ENCODE data around the gene PUDP.

PUDP gene

DNA sequence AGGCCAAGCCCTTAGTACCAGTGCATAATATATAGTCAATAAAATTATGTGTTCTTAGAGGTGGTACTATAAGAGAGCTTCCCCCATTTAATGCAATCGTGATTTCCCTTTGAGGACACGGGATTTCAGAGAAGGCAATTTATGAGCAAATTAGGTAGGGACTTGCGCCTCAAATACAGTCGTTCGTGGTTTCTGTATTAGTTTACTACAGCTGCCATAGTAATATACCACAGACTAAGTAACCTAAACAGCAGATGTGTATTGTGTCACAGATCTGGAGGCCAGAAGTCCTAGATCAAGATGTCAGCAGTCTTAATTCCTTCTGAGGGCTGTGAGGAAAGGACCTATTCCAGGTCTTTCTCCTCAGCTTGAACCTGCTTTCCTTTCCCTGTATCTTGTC lies 1.5 kb upstream of the PUDP start:
- DNase-seq: no peak
- in situ Hi-C loops (cut with MboI; ENCODE audit: low pct_unique_long_range_greater_than_20kb, low sequenced_read_pairs): no loop called here

DNA sequence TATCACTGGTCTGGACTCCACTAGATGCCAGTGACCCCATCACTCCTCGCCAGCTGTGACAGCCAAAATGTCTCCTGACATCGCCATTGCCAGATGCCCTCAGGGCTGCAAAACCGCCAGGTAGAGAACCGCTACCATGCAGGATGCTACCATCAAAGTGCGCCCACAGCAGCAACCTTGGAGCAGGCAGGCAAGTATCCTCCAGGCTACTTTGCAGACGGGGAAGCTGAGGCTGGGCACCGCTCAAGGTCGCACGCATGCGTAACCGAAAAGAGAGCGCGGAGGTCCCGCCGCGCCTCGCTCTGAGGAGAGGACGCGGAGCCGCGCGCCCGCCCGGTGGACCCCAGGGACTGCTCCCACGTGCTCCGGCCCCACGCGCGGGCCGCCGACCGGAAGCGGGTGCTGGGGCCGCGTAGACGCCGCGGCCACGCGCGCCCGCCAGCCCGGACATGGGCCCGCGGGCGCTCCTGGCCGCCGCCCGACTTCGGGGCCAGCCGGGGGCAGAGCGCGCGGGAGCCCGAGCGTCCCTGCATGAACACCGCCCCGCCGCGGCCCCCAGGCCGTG lies 458 bp downstream of the PUDP start, which contains the start of gene STS:
Gene STS (plus strand): TSS at position 300 of the 565 bp plus-strand sequence. CDS start 105,488 bp downstream, outside the sequence.
- DNase-seq: peak; percentile 50
- in situ Hi-C loops (cut with MboI; ENCODE audit: low pct_unique_long_range_greater_than_20kb, low sequenced_read_pairs): no loop called here

DNA sequence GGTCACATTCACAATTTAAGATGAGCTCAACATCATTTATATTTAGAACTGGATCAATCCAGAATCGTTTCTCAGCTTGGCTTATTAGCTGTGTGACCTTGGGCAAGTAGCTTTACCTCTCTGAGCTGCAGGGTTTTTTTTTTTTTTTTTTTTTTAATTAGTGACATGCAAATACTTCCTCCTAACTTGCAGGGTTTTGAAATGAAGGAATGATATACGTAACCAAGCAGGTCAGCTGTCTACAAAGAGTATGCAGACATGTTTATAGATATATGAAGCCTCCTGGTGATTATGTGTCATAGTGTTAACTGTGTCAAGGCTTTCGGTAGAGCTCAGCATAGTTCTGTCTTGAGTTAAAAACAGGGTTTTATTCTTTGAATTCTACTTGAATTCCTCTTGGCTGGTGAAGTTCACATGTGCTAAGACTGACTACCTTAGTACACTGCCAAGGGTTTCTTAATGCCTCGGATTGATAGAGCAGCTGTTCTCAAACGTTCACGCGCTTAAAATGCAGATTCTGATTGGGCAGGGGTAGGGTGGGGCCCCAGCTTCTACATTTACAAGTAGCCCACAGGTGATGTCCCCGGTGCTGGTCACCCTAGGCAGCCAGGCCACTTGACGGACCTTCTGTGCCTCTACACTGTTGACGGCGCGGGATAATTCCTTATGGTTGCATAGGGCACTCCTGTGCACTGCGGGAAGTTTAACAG lies 1.1 kb downstream of the PUDP start:
- in situ Hi-C loops (cut with MboI; ENCODE audit: low pct_unique_long_range_greater_than_20kb, low sequenced_read_pairs): no loop called here
- no peak for DNase-seq

DNA sequence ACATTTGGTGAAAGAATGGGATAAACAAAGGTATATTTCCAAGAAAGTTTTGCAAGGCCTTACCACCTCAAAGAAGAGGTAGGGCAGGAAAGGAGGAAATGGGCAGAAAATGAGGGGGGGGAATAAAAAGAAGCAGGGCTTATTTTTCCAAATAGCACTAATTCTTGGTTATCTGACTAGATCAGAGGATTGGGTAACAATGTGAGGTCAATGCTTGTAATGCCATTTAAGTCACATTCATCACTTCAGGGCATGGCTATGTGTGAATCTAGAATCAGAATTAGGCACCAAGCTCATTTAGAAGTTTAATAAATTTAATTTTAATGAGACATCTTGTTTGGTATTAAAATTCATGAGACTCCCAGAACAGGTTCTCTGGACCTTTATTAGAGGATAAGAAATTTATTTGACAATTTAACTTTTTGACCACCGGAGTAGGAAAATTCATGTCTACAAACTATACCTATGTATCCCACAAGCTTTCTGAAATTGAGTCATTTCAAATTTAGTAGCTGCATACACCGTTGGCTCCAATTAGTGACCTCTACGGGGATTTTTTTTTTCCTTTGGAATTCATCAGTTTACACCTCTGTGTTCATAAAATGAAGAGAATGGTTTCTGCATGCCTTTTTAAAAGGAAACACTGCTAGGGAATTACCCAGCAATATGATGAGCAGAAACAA lies 1.8 kb downstream of the PUDP start:
- peak; percentile 14 for DNase-seq
- in situ Hi-C loops (cut with MboI; ENCODE audit: low pct_unique_long_range_greater_than_20kb, low sequenced_read_pairs): no loop called here

DNA sequence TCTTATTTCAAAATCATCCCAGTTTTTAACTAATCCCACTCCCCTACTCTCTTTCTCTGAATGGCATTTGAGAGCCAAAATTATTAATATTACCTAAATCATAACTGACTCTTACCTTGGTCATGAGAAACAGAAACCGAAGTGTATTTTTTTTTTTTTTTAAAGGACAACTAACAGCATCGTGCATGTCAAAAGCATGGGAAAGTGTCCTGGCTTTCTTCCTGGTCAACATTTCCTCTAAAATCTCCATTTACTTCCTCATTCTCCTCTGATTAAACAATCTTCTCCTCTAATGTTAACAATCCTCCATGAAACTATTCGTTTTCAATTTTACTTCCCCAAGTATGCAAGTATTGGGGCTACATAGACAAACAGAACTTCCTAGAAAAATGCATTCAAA lies 2.5 kb downstream of the PUDP start:
- peak; percentile 17 for DNase-seq
- in situ Hi-C loops (cut with MboI; ENCODE audit: low pct_unique_long_range_greater_than_20kb, low sequenced_read_pairs): no loop called here

DNA sequence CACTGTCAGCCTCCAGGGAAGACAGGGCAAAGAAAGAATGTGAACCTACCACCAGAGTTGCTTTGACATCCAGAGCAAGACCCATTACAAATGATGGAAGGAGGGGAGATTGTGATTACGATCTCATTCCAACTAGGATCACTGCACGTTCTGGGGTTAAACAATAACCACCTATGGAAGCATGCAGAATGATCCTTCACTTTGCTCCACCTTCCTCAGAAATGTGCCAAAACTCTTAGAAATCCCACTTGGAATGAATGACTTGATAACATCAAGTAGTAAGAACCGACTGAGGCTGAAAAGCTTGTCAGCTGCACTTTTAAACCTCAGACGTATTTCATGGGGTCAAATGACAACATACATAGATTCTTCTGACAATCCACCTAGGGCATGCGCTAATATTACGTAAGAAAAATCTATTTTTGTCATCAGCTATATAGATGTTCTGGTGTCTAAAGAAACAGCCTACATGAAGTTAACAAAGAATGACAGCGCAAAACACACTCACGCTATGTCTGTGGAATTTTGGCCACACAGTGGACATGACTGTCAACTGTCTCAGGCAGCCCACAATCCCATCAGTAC lies 3.9 kb downstream of the PUDP start:
- in situ Hi-C loops (cut with MboI; ENCODE audit: low pct_unique_long_range_greater_than_20kb, low sequenced_read_pairs): no loop called here
- DNase-seq: no peak

DNA sequence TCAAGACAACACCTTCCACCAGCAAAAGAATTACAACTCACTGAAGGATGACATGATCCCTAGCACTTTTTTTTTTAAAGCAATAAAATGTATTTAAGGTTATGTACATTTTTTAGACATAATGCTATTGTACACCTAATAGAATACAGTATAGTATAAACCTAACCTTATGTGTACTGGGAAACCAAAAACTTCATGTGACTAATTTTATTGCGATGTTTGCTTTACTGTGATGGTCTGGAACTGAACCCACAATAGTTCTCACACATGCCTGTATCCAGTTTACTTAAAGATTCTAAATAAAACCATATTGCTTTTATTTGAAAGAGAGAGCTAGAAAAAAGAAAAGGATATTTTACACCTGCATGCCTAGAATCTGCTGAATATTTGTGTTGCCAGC lies 4.9 kb downstream of the PUDP start:
- DNase-seq: no peak
- in situ Hi-C loops (cut with MboI; ENCODE audit: low pct_unique_long_range_greater_than_20kb, low sequenced_read_pairs): no loop called here

DNA sequence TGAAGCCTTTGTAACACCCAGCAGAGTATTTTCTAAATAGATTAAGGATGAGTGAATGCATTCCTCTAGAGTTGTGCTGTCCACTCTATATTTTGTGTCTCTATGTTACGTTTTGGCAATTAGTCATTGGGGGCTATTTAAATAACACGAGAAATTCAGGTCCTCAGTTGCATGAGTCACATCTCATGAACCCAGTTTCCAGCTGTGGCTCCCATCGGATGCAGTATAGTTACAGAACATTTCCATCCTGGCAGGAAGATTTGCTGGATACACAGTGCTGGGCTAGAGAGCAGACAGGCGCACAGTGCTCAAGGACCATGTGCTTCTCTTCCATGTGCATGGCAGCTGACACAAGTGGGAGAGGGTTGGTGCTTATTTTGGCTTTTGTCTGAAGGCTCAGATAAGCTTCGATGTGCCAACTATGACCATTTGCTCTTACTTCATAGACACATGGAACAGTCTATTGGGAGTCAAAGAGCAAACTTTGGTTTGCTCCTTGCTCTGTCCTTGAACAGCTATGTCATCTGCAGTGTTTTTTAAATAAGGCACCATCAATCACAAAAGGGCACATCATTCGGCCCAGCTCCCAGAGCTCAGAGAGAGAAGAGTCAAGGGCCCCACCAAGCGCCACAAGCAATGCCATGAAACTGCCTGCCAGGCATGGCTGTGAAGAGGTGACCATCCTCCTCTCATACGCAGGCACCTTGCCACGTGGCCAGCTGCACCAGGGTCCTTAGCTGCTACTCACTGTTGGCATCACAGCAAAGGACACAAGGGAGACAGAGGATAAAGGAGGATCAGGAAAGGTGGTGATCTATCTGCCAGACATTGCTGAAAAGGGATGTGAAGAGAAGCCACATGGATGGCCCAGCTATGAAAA lies 8.5 kb downstream of the PUDP start:
- DNase-seq: no peak
- in situ Hi-C loops (cut with MboI; ENCODE audit: low pct_unique_long_range_greater_than_20kb, low sequenced_read_pairs): no loop called here

DNA sequence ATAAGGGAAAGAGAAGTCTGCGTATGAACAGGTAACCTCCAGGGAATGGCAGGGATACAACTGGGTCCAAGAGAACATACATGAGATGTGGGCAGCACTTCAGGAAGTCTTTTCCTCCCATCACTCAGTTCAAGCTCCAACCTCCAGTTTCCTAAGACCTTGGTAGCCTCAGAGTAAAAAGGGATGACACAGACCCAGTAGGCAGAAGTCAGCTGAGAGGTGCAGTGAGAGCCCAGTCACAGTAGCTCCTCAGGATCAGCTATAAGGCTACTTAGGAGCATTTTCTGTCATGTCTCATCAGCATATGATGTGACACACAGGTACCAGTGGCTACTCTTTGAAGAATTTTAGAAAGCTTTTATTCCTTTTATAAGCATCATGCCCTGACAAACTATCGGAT lies 13.0 kb downstream of the PUDP start:
- no peak for DNase-seq
- in situ Hi-C loops (cut with MboI; ENCODE audit: low pct_unique_long_range_greater_than_20kb, low sequenced_read_pairs): no loop called here

DNA sequence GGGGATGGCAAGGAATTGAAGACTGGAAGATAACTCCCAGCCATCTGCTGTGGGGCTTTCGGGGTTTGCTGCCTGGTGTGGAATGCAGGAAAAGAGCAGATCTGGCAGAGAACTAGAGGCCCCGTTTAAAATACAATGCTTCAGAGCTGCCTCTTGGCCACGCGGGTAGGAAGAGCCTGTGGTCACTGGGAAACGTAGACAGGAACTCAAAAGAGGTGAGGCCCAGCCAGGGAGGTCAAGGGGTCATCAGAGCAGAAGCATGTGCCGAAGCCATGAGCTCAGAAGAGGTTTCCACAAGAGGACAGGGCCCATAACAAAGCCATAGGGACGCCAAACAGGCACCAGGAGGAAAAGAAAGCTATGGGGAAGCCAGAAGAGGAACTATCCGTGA lies 14.9 kb downstream of the PUDP start:
- in situ Hi-C loops (cut with MboI; ENCODE audit: low pct_unique_long_range_greater_than_20kb, low sequenced_read_pairs): no loop called here
- no peak for DNase-seq

DNA sequence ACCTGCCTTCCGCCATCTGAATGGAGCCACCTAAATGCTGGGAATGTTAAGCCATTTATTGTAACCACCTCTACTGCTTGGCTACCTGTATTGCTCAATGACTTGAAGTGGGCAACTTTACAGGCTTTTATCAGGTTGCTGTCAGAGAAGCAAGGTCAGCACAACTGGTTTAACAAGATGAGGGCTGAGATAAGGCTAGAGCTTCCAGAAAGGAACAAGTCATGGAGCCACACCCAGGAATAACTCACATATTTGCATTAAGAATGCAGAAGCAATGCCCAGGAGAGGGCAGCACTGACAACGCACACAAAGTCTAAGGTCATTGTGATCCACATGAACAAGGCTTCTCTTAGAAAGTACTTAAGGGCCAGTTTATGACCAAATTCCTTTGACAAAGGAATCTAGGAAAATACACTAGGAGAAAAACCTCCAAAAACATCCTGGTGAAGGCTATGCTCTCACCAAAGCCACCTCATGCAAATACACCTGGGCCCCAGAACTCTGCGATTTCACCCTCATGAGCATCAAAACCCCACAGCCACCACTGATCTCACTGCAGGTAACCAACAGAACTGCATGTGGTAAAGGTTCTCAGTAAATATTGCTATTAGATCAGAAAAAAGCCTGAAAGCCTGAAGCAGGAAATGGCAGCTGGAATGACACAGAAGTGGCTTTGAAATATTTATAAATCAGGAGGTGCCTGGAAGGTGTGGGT lies 15.5 kb downstream of the PUDP start:
- in situ Hi-C loops (cut with MboI; ENCODE audit: low pct_unique_long_range_greater_than_20kb, low sequenced_read_pairs): no loop called here
- DNase-seq: peak; percentile 64

DNA sequence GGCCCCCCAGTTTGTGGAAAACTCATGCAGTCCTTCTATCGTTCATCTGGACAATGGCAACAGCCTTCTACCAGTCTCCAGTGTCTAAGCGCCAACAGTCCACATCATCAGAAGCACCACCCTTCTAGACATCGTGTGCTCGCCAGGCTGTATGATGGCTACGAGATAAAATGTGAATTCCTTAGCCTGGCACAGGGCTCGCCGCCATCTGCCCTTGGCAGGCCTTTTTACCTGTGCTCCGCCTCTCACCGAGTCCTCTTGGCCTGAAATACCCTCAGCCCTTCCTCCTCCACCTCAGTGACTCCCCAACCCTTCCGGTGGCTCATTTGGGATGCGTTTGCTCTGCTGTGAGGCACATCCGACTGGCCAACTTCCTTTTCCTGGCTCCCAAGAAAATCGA lies 16.3 kb downstream of the PUDP start:
- in situ Hi-C loops (cut with MboI; ENCODE audit: low pct_unique_long_range_greater_than_20kb, low sequenced_read_pairs): no loop called here
- DNase-seq: no peak

DNA sequence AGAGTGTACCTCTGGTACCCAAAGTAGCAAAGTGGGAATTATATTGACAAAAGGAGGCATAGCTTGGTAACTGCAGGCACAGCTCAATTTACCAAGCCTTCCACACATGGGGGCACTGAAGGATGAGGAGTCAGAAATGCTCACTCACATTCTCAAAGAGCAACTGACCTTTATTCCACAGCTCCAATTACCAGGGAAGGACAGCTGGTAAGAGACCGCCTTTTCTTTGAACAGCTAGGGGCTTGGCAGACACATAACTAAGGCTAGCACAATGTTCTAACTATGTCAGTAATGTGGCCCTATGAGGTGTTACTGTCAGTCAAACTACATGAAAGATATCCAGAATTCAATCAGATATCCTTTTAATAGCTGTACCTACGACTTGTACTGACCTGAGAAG lies 20.9 kb downstream of the PUDP start:
- DNase-seq: no peak
- in situ Hi-C loops (cut with MboI; ENCODE audit: low pct_unique_long_range_greater_than_20kb, low sequenced_read_pairs): no loop called here

DNA sequence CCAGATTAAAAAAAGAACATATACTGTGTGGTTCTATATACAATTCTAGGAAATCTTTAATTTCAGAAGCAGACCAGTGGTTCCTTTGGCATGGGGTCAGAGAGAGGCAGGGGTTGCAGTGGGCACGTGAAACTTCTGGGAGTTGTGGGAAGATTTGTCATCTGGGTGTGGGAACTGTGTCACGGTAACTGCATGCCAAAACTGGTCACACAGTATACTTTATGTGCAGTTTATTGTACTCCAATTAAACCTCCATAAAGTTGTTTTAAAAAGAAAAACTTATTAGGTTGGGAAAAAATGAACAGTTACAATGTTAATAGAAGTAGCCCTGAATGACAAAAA lies 27.1 kb downstream of the PUDP start:
- no peak for DNase-seq
- in situ Hi-C loops (cut with MboI; ENCODE audit: low pct_unique_long_range_greater_than_20kb, low sequenced_read_pairs): no loop called here

DNA sequence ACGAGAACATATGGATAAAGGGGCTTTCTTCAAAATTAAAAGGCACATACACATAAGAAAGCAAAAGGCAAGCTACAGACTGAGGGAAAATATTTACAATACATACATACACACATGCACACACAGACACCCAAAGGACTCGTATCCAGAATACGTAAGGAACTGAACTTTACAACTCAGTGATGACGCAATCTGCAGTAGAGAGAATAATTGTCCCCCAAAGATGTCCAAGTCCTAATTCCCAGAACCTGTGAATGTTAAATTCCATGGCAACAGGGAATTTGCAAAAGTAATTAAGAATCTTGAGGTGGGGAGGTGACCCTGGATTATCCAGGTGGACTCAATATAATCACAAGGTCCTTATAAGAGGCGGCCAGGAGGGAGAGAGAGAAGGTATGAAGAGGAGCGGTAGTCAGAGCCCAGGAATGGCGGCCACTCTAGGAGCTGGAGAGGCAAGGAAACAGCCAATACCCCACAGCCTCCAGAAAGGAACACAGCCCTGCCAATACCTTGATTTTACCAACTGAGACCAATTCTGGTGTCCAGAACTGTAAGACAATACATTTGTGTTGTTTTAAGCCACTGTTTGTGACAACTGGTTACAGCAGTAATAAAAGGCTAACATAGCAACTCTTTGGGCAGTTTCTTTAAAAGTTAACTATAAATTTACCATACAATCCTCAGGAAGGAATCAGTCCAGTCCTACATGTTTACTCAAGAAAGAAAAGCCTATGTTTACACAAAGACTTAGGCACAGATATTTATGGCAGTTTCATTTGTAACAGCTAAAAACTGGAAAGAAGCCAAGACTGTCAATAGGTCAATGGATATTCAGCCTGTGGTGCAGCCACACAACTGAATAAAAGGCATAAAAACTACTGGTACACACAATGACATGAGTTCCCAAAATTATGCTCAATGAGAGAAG lies 27.7 kb downstream of the PUDP start:
- in situ Hi-C loops (cut with MboI; ENCODE audit: low pct_unique_long_range_greater_than_20kb, low sequenced_read_pairs): no loop called here
- no peak for DNase-seq

DNA sequence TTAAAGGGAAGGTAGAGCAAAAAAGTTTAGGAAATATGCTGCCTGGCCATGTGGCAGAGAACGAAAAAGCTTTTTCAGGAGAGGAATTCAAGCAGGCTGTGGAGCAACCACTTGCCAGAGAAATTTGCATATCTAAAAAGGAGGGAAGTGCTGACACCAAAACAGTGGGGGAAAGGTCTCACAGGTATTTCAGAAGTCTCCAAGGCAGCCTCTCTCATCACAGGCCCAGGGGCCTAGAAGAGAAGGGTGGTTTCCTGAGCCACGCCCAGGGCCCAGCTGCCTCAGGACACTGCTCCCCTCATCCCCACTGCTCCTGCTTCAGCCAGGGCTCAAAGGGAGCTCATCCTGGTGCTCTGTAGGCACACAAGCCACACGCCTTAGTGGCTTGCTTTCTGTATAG lies 30.4 kb downstream of the PUDP start:
- no peak for DNase-seq

DNA sequence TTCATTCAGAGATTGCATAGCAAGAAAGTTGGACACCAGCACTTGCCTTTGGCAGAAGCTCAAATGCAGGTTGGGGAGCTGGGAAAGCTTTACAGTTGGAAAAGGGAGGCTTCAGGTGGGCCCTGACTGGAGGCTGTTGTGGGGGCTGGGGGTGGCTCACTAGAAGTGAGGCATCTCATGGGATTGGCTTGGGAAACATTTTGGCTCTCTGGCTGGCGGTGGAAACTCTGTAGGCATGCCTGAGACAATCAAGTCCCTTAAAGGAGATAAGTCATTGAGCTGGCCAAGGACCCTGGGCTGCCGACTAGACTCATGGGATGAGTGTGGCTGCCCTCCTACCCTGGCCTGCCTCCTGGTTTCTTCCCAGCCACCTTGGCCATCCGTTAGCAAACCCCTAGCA lies 31.9 kb downstream of the PUDP start:
- DNase-seq: no peak
- in situ Hi-C loops (cut with MboI; ENCODE audit: low pct_unique_long_range_greater_than_20kb, low sequenced_read_pairs): no loop called here

More for the DNA sequence above, 30.4 kb downstream of the PUDP start:
- in situ Hi-C loops (cut with MboI; ENCODE audit: low pct_unique_long_range_greater_than_20kb, low sequenced_read_pairs): no loop called here

DNA sequence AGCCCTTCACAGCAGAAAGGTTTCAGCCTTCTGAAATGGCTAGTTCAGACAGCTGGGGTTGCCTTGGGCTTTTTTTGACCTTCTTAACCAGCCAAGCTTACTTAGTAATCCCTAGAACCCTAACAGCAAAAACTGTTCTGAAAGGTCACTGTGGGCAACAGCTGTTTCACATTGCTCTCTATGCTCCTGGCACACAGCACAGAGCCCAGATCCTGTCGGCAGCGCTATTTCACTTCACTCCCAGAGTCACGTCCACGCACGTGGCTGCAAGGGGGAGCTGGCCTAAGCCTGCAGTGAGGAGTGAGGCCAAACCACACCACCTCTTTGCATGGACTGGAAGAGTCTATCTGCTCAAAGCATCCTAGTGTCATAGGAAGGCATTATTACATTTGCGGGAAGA lies 32.4 kb downstream of the PUDP start:
- no peak for DNase-seq
- in situ Hi-C loops (cut with MboI; ENCODE audit: low pct_unique_long_range_greater_than_20kb, low sequenced_read_pairs): no loop called here
